Measurements from ENCODE around the gene RDH12.
"Not testable (repeated sequence)": the region's sequence is repeated elsewhere in the genome, so short reads cannot be mapped to it uniquely, and the experiment has no call there.

The RDH12 gene

DNA sequence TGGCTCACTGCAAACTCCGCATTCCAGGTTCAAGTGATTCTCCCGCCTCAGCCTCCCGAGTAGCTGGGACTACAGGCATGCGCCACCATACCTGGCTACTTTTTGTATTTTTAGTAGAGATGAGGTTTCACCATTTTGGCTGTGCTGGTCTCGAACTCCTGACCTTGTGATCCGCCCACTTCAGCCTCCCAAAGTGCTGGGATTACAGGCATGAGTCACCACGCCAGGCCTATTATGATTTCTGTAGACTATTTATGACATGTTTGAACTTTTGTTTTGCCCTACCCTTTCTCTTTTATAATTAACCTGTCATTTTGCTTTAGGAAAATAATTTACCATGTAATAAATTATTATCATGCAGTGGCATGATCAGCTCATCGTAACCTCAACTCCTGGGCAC lies at the start of gene RDH12:
Gene RDH12, plus strand, starts transcription at position 395 of the 400 bp plus-strand sequence. CDS start 20,757 bp downstream, outside the sequence.
- not testable (repeated sequence) for DNase-seq (ENCODE audit: low read depth in 2 of 2)

GRCh38 chr14:67652189-67652588 lies 49.5 kb upstream of the RDH12 start:
- no peak for DNase-seq (ENCODE audit: low read depth in 2 of 2)

DNA sequence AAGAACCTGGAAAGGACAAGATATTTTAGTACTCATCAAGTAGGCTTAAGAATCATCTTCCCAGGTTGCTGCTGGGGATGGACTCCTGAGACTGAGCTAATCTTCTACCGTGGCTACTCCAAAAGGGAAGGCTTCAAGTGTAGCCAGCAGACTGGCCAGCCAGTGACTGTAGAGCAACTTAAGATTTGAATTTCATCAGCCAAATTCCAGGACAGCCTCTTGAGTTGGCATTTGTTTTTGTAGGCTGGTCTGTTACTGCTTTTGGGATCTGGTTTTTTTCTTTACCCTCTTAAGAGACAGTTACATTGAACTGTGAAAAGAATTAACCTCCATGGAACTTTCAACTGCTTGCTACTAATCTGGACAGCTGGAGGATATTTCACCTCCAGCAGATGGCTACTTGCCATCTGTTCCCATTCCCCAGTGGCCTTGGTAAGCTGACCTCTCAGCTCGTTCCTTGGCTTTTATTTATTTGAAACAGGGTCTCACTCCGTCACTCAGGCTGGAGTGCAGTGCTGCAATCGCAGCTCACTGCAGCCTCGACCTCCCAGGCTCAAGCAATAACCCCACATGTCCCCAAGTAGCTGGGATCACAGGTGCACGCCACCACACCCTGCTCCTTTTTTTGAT lies 47.9 kb upstream of the RDH12 start:
- no peak for DNase-seq (ENCODE audit: low read depth in 2 of 2)

- DNase-seq (ENCODE audit: low read depth in 2 of 2), result no peak
Measured at GRCh38 chr14:67663633-67664032, 38.1 kb upstream of the RDH12 start.

GRCh38 chr14:67665868-67666267 lies 35.8 kb upstream of the RDH12 start:
- DNase-seq (ENCODE audit: low read depth in 2 of 2), result no peak

DNA sequence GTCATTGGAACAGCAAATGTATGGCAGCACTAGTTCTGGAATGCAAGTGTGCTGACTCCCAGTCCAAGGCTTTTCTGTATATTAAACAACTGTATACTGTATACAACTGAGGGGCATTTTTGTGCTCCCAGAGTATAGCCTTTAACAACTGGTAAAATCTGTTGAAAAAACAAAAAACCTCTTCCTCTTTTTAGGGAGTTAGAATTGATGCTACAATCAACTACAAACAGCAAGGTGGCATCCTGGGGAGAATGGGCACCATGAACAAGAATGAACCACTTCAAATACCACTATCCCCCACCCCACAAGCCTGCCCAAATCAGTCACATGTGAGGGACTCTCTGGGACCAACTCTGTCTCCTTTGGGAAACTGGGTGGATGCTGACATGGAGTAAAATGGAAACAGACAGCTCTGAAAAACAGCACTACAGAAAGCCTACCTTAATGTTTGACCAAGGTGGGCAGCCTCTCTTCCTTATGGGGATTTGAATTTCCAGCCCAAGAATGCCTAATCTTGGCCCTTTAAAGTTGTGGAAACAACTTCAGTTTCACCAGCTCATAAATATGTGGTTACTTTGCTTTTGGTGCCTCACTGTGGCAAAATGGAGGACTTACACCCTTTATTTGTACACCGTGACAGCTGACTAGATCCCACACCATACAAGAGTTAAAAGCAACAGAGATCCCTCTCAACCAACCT lies 34.8 kb upstream of the RDH12 start:
- DNase-seq (ENCODE audit: low read depth in 2 of 2), result no peak

DNA sequence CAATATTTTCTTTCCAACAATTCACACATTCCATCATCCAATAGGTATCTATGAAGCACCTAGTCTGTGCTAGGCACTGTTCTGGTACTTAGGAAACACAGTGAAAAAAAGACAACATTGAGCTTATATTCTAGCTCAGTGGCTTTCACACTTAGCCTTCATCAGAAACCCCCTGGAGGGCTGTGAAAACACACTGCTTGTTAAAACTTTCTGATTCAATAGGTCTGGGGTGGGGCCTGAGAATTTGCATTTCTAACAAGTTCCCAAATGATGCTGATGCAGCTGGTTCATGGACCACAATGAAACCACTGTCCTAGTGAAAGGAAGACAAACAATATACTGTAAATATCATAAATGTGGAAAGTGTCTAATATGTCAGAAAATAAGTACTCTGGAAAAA lies 33.1 kb upstream of the RDH12 start:
- DNase-seq (ENCODE audit: low read depth in 2 of 2), result no peak

DNA sequence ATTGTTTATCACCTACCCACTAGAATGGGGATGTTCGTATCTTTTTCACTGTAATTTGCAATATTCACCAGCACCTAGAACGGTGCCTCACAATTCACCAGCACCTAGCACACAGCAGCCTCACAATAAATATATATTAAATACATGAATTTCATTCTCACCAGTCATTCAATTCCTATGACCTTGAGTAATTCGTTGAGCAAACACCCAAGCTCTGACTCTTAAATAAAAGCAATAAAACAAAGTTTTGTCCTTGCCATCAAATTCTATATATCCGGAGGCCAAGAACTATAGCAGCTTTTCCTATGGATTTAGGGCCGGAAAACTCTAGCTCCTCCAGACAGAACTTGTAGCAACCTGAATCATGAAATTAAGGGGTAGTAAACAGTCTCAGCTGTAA lies 28.2 kb upstream of the RDH12 start:
- DNase-seq (ENCODE audit: low read depth in 2 of 2), result no peak

DNA sequence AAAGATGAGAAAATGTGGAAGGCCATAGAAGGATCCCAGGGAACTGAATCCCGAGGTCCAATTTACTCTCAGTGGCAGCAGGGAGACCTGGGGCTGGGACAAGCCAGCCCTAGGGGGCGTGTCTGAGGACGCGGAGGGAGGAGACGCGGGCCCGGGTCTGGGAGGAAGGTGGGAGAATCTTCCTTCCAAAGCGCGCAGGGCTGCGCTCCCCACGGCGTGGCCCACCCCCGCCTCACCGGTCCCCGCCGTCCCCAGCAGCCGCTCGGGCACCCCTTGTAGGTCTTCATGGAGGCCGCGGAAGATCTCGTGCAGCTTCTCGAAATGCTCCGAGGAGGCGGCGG lies 27.6 kb upstream of the RDH12 start:
- DNase-seq (ENCODE audit: low read depth in 2 of 2), result no peak

DNA sequence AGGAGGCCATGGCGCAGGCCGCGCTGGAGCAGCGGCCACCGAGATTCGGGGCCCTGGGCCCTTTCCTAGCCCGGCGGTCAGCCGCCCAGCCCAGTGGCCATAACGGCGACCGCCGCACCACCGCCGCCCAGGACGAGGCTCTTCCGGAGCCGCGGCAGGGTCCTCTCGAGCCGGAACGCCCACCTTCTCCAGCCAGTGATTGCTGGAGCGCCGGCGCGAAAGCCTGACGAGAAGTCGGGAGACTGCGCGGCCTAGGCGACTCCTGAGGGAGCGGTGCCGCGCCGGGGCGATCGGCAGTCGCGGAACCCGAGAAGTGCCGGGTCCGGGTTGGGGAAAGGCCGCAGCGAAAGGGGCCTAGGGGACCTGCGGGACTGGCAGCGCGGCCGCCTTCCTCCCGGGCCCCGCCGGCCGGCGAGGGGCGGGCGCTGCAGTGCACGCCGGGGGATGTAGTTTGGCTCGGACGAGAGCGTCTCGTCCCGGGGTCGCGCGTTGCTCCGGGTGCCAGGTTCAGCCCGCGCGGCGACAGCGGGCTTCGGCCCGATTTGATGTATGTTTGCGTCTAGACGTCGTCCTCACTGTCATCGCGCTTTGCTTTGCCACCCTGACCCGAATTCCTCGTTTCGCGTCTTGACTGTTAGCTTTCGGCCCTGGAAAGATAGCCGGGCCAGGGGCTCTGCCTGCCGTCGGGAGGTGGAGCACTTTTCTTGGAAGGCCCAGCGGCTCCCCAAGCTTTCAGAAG lies 27.0 kb upstream of the RDH12 start, which contains the start of gene VTI1B:
Gene VTI1B, minus strand, starts transcription at position 153 of the 739 bp plus-strand sequence. Its CDS starts 143 bp downstream, at position 10.
- no peak for DNase-seq (ENCODE audit: low read depth in 2 of 2)

- no peak for DNase-seq (ENCODE audit: low read depth in 2 of 2)
Measured at GRCh38 chr14:67675219-67675582, 26.5 kb upstream of the RDH12 start.

GRCh38 chr14:67679006-67679405 lies 22.7 kb upstream of the RDH12 start:
- no peak for DNase-seq (ENCODE audit: low read depth in 2 of 2)

GRCh38 chr14:67680121-67680602 lies 21.5 kb upstream of the RDH12 start:
- no peak for DNase-seq (ENCODE audit: low read depth in 2 of 2)

- no peak for DNase-seq (ENCODE audit: low read depth in 2 of 2)
Measured at GRCh38 chr14:67680941-67681340, 20.7 kb upstream of the RDH12 start.

DNA sequence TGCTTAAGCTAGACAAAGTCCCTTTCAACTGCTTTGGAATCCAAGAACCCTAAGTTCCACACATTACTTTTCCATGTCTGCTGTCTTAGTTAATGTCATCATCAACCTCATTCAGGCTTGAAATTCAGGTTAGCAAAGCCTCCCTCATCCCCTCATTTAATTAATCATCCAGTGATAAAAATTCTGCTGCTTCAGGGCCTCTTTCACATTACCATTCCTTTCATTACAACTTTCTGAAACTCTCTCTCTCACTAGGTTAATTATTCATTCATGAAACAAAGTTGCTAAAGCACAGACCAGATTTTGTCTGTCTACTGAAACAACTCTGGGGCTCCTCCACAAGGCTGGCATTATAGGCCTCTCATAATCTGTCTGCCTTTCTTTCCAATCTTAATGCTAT lies 17.8 kb upstream of the RDH12 start:
- DNase-seq (ENCODE audit: low read depth in 2 of 2), result no peak

DNA sequence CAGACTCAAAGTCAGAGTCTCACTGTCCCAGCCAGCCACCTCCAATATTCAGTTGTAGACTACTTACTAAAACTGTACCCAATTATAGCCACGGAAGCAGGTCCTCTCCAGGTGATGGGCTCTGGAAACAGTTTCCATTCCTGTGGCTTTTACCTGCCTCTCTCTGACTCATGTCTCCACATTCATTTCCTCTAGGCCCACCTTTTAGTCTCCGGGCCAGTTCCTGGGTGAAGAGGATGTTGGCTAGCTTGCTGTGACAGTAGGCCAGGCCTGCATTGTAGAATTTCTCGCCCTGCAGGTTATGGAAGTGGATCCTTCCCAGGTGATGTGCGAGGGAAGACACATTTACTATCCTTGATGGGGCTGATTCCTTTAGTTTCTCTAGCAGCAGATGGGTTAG lies 11.7 kb upstream of the RDH12 start:
- no peak for DNase-seq (ENCODE audit: low read depth in 2 of 2)

DNA sequence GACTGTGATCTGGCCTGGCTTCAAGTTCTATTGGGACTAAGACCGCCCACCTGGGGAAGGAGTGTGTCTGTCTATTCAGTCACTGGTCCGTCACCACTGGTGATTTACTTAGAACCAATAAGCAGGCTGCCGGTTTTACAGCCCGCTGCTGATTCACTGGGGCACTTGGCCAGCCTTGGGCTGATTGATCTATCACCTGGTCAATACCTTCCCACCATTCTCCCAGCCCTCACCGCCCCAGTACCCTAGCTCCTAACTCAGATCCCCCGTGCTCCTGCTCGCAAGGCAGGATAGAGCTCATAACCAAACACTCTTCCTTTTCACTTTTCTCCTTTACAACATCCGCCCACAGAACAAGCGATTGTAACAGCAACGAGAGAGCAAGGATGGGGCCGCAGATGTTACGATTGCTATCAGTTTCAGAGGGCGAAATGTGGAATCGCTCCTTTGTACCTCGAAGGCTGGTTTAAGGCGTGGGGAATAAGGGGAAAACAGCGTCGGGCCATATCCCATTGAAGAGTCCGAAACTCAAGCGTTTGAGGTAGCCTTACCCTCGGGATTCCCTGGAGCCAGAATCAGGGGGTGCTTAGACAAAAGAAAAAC lies 6.8 kb upstream of the RDH12 start:
- peak; percentile 42 to 44 for DNase-seq (ENCODE audit: low read depth in 2 of 2)

GRCh38 chr14:67695394-67695949 lies 6.2 kb upstream of the RDH12 start, which contains the start of gene RDH11:
Gene RDH11, minus strand, starts transcription at chr14:67695764. Its CDS starts 61 bp downstream, at chr14:67695703.
- DNase-seq (ENCODE audit: low read depth in 2 of 2), result peak; percentile 70 to 77

DNA sequence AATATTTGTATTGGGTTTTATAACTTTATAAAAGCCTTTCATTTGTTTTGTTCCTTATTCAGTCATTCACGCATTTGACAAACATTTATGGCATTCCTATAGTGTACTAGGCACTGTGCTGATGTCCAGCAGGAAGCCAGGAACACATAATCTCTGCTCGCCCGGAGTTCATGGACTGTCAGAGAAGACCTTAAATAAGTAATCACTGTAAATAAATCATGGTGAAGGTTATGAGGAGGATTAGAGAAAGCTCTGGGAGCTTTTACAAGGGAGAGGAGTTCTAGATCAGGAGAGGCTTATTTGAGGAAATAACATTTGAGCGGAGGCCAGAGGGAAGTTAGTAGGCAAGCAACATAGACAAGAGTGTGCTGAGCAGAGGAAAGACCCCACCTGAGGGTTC lies 4.7 kb upstream of the RDH12 start:
- no peak for DNase-seq (ENCODE audit: low read depth in 2 of 2)

DNA sequence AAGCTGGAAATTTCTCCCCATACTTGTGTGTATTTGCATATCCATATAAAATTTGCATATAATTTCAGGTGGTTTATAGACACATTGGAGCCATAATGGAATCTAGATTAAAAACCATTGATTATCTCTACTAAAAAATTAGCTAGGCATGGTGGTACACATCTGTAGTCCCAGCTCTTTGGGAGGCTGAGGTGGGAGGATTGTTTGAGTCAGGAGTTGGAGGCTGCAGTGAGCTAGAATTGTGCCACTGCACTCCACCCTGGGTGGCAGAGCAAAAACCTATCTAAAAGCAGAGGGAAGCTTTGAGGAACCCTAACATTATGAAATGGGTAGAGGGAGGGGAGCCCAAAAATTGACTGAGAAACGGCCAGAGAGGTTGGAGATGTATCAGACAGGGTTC lies 3.5 kb upstream of the RDH12 start:
- DNase-seq (ENCODE audit: low read depth in 2 of 2), result no peak

DNA sequence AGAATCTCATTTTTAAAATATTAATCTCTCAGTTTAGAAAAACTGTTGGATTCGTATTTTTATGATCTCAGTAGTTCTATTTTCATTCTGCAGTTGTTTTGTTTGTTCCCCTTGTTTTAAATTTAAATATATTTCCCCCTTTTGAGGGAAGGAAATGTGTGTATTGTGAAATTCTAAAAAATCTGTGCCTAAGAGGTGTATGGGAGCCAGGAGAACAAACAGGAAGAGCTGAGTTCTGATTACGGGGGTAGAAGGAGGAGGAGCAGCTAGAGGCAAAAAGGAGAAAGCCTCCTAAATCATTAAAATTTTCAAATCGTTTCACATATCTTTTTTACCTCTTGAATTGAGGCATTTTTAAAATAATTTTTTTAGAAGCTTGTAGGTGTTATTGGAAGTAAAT lies 2.3 kb downstream of the RDH12 start:
- DNase-seq (ENCODE audit: low read depth in 2 of 2), result no peak

All from fibroblast of skin of left biceps (primary cell).